Right cardiac atrium (tissue), 5 donors: ENCODE results near the gene ZNRF1. TPM values are rescaled to one million over a fixed set of nuclear protein-coding genes. Genes with fewer than 3 reads are reported as not detected.
A peak's percentile ranks its signal among the peaks of the same experiment; 100 is the strongest.
"Not testable (repeated sequence)": the region's sequence is repeated elsewhere in the genome, so short reads cannot be mapped to it uniquely, and the experiment has no call there.

Experiments
- ATAC-seq, 2 donors: fragments of 200-7000 bp; cut with Tn5 transposase; one replicate each; pipeline versions ENCODE4 v1.8.0 to v1.9.1; 2020; ENCODE audit warnings: moderate library complexity in 2 of 2, mild to moderate bottlenecking in 1 of 2
- DNase-seq, 3 donors: peaks; one replicate each; pipeline ENCODE4 v3.0.0-alpha.2; 2020
- H3K27ac ChIP-seq: one replicate; pipeline ENCODE4 v1.5.1; 2013; ENCODE audit warnings: mild to moderate bottlenecking, low read length, control low read depth, moderate library complexity
- H3K27me3 ChIP-seq: one replicate; pipeline ENCODE4 v1.6.1; 2013; ENCODE audit not compliant: control insufficient read depth, insufficient read depth
- H3K4me1 ChIP-seq: one replicate; pipeline ENCODE4 v1.6.1; 2013; ENCODE audit warnings: low read length; ENCODE audit not compliant: control insufficient read depth, insufficient read depth
- H3K4me3 ChIP-seq: one replicate; pipeline ENCODE4 v1.5.1; 2013; ENCODE audit warnings: low read length, control low read depth
- H3K9me3 ChIP-seq: one replicate; pipeline ENCODE4 v1.6.1; 2013; ENCODE audit warnings: low read length; ENCODE audit not compliant: control insufficient read depth
- WGBS: extraction: QIAGEN DNeasy Blood & Tissue Kit; methylation state at CpG from one replicate; pipeline ENCODE4 v1.1.7; 2013; 5-methylcytosine and 5-hydroxymethylcytosine counted together
- intact Hi-C, 4 donors: fragments of 100-400 bp; cut with DNase I; formaldehyde crosslinking; loops; one replicate each; pipeline versions ENCODE4 v1.11.0 to v1.14.0; 2022 to 2023
- polyA plus RNA-seq: library from polyadenylated mRNA; stranded (reverse); fragments of 200-250 nt; gene quantifications from one replicate; pipeline ENCODE4 v1.2.3, GENCODE V29; 2013
- total RNA-seq, 4 donors: library from RNA; stranded (reverse); fragmentation: NEBNext Ultra II Directional; extraction: Animal tissue kit (Norgen Biotek cat#: 25700); gene quantifications; one replicate each; pipeline ENCODE4 v1.2.1, GENCODE V29; 2021
- donor health status: healthy with polysubstance abuse.
- donor health status: DM: no; HTN: yes; CAD: no.
- donor health status: DM: no; HTN: no; CAD: no.
- donor health status: DM: no; HTN: yes; CAD: no; lungs with severe emphysema.
- donor health status: DM: yes; HTN: yes; CAD: no.

The ZNRF1 gene
- total and polyA plus RNA-seq, 5 donors, result 10.7 to 19.6 (median 13.0) TPM

DNA sequence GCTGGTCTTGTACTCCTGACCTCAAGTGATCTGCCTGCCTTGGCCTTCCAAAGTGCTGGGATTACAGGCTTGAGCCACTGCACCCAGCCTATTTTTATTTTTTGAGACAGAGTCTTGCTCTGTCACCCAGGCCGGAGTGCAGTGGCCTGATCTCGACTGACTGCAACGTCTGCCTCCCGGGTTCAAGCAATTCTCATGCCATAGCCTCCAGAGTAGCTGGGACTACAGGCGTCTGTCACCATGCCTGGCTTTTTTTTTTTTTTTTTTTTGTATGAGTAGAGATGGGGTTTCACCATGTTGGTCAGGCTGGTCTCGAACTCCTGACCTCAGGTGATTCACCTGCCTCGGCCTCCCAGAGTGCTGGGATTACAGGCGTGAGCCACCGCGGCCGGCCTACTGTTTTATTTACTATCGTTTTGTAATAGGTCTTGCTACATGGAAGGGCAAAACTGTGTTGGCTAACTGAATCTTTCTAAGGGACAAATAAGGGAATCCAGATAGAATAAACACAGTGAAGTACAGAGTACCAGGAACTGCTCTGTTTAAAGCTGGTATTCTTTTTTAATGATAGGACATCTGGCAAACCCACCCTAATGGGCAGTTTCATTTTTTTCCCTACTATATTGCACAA lies 17.7 kb downstream of the ZNRF1 start:
- H3K9me3 ChIP-seq, intact Hi-C loops, ATAC-seq, H3K27ac ChIP-seq, H3K27me3 ChIP-seq, H3K4me3 ChIP-seq, DNase-seq, H3K4me1 ChIP-seq: not testable (repeated sequence)
- WGBS, result 94% methylated on average over 12 of the region's 12 CpGs

DNA sequence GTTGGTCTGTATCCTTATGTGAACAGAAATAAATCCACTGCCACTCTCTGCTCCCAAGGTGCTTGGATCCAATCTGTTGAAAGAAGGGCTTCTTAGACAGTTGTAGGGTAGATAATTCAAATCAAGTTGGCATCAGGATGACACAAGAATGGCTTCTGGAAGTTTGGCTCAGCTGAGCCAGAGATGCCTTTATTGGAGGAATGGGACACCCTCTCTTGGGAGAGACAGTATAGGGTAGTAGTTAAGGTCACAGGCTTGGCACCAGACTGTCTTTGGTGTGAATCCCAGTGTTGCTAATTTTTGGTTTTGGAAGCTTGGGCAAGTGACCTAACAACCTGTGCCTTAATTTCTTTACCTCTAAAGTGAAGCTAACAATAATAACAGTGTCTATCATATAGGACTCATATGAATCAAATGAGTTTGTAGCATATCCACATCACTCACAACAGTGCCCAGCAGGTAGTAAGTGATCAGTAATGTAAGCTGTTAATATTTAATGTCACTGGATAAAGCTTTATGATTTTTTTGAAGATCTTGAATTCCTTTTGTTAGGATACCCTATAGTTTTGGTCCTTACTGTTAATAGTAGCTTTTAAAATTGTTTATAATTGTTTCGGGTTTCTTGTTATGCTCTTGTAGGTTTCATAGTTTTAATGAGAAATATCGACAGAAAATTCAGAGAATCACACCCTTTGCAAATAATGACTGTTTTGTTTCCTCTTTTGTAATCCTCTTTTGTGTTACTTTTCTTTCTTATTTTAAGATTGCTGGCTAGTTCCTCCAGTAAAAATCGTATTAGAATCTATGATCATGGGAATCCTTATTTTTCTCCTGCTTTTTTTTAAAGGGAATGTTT lies 19.1 kb downstream of the ZNRF1 start:
- ATAC-seq (no peak), DNase-seq (no peak)
- intact Hi-C loops, result no loop called here
- no peaks in the 10 kb centered on the region for H3K27me3 ChIP-seq
- no peak overlapping the region for H3K27ac ChIP-seq
- no peaks in the 10 kb centered on the region for H3K9me3 ChIP-seq
- no peaks in the 10 kb centered on the region for H3K4me1 ChIP-seq
- 61% methylated on average over 3 of the region's 3 CpGs for WGBS
- no peak overlapping the region for H3K4me3 ChIP-seq

DNA sequence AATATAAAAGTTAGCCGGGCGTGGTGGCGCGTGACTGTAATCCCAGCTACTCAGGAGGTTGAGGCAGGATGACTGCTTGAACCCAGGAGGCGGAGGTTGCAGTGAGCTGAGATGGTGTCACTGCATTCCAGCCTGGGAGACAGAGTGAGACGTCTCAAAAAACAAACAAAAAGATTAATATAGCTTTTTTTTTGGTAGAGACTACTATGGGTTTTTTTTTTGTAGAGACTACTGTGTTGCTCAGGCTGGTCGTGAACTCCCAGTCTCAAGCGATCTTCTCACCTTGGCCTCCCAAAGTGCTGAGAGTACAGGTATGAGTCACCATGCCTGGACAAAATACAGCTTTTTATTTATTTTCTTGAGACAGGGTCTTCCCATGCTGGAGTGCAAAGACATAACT lies 20.2 kb downstream of the ZNRF1 start:
- Histone ChIP-seq H3K4me3 (no peak overlapping the region), H3K27me3 (no peaks in the 10 kb centered on the region), H3K9me3 (no peaks in the 10 kb centered on the region), H3K4me1 (peaks cover under 1% of the 10 kb centered on the region), H3K27ac (no peak overlapping the region)
- intact Hi-C loops, result no loop called here
- DNase-seq (no peak), ATAC-seq (no peak)
- 92% methylated on average over 8 of the region's 8 CpGs for WGBS

DNA sequence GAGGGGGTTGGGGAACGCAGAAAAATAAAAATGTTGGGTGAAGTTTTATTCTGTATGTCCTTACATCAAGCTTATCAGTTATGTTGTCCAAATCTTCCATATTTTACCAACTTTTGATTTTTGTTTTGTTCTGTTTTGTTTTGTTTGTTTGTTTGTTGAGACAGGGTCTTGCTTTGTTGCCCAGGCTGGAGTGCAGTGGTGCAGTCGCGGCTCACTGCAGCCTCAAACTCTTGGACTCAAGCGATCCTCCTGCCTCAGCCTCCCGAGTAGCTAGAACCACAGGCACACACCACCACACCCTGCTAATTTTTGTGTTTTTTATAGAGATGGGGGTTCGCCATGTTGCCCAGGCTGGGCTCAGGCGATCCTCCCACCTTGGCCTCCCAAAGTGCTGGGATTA lies 20.8 kb downstream of the ZNRF1 start:
- intact Hi-C loops, result no loop called here
- no peaks in the 10 kb centered on the region for H3K9me3 ChIP-seq
- 98% methylated on average over 7 of the region's 7 CpGs for WGBS
- no peak for DNase-seq
- no peak overlapping the region for H3K4me3 ChIP-seq
- ATAC-seq, result no peak
- no peak overlapping the region for H3K27ac ChIP-seq
- H3K27me3 ChIP-seq, result no peaks in the 10 kb centered on the region
- peaks cover 1% of the 10 kb centered on the region for H3K4me1 ChIP-seq

DNA sequence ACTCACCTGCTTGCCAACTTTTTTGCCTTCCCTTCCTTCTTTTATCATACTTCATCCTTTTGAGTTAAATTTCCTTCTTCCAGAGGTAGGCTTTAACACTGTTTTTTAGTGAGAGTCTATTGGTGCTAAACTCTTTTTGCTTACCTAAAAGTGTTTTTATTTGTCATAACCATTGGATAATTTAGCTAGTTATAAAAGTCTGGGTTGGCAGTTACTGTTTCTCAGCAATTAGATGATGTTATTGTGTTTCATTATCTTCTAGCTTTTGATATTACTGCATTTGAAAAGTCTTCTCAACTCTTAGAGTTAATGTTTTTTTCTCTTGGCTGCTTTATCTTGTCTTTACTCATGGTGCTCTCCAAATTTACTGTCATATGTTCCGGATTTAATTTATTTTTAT lies 22.6 kb downstream of the ZNRF1 start:
- peaks cover 3% of the 10 kb centered on the region for H3K4me1 ChIP-seq
- H3K4me3 ChIP-seq, result no peak overlapping the region
- H3K27ac ChIP-seq, result no peak overlapping the region
- H3K9me3 ChIP-seq, result no peaks in the 10 kb centered on the region
- no peaks in the 10 kb centered on the region for H3K27me3 ChIP-seq
- 92% methylated on average over 1 of the region's 1 CpG for WGBS
- ATAC-seq (no peak), DNase-seq (no peak)
- intact Hi-C loops, result no loop called here

DNA sequence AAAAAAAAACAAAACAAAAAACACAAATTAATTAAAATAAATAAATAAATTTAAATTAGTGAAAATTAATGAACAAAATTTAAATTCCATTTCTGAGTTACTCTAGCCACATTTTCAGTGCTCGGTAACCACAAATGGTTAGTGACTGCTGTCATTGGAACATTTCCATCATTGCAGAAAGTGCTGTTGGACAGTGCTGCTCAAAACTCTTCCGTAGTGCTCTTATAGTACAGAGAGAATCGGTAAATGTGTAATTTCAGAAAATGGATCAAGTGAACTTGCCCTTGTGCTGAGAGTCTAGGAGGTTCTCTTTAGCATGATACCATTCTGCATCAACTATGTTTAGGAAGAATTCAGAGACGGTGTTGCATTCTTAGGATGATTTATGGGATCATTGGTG lies 23.7 kb downstream of the ZNRF1 start:
- no peaks in the 10 kb centered on the region for H3K9me3 ChIP-seq
- H3K4me1 ChIP-seq, result peaks cover 5% of the 10 kb centered on the region
- no peak overlapping the region for H3K27ac ChIP-seq
- intact Hi-C loops, result no loop called here
- H3K27me3 ChIP-seq, result no peaks in the 10 kb centered on the region
- ATAC-seq (no peak), DNase-seq (no peak)
- H3K4me3 ChIP-seq, result no peak overlapping the region
- WGBS, result 97% methylated on average over 4 of the region's 4 CpGs

DNA sequence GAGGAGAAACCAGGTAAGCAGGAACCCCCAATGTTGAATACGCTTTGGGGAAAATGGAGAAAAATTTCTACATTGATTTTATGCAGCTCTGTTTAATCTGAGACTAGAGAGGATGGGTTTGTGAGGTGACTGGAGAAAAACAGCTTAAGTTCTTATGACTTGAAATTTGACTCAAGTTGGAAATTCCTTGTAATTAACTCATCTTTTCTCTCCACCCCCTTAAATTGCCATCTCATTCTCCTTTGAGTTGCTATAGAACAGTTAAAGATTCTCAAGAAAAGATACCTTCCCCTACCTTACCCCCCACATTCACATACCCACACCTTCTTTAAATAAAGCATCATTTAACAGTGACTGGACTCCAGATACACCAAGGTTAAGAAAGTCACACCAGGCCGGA lies 24.2 kb downstream of the ZNRF1 start:
- intact Hi-C loops, result no loop called here
- Histone ChIP-seq H3K4me3 (no peak overlapping the region), H3K9me3 (no peaks in the 10 kb centered on the region), H3K27ac (no peak overlapping the region), H3K27me3 (no peaks in the 10 kb centered on the region), H3K4me1 (peaks cover 6% of the 10 kb centered on the region)
- ATAC-seq (no peak), DNase-seq (no peak)
- WGBS, result 96% methylated on average over 2 of the region's 2 CpGs

DNA sequence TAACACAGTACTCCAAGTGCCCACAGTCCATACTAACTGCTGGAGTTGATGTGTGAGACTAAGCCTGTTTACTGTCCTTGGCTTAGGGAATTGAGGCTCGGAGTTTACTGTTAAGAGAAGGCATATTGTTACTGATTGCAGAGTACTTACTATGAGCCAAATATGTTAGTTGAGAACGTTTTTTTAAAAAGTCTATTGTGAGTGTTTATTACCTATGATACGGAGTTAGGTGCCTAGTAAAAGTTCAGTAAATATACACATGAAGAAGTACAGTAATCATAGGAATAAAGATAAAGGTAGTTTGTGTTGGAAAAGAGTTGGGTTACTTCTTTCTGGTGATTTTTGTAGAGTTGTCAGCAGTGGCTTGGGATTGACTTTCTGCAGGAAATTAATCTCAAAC lies 25.4 kb downstream of the ZNRF1 start:
- ATAC-seq (no peak), DNase-seq (no peak)
- H3K4me3 ChIP-seq, result no peak overlapping the region
- no peaks in the 10 kb centered on the region for H3K9me3 ChIP-seq
- no peaks in the 10 kb centered on the region for H3K27me3 ChIP-seq
- WGBS, result 72% methylated on average over 3 of the region's 3 CpGs
- no peak overlapping the region for H3K27ac ChIP-seq
- H3K4me1 ChIP-seq, result peaks cover 6% of the 10 kb centered on the region
- intact Hi-C loops, result no loop called here

DNA sequence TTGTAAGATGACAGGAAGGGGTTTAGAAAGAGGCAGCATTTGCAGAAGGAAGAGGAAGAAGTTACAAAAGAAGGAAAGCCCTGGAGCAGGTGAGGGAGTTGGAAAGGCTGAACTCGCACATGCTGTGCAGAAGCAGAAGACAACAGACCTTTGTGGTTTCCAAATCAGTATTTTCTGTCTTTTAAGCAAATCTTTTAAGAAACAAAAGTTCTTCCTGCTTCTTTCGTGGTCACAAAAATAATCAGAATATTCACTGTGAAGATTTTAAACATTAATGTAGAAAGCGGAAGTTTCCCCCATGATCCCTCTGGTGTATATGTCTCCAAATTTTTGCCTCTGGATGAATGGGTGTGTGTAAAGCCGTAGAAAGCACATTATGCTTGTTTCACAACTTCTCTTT lies 25.8 kb downstream of the ZNRF1 start:
- 66% methylated on average over 4 of the region's 4 CpGs for WGBS
- intact Hi-C loops, result no loop called here
- no peak overlapping the region for H3K4me3 ChIP-seq
- H3K9me3 ChIP-seq, result no peaks in the 10 kb centered on the region
- H3K4me1 ChIP-seq, result peaks cover 6% of the 10 kb centered on the region
- no peaks in the 10 kb centered on the region for H3K27me3 ChIP-seq
- DNase-seq (no peak), ATAC-seq (no peak)
- no peak overlapping the region for H3K27ac ChIP-seq

DNA sequence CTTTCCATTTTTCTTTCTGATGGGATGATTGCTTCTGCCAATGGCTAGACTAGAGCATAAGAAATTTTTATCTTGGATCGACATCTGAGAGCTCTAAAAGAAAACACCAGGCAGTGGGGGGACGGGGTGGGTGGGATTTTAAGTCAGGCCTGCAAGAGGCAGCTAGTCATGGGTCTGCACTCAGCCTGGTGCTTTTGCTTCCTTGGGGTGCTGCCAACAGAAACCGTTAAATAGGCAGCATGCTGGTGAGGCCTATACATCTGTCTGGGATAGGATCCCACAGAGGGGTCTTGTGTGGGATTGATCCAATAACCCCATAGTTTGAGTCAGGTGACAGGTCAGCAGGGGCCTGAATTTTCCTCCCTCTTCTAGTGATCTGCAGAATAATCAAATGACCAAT lies 26.9 kb downstream of the ZNRF1 start:
- intact Hi-C loops, result no loop called here
- Histone ChIP-seq H3K27me3 (no peaks in the 10 kb centered on the region), H3K4me1 (peaks cover 6% of the 10 kb centered on the region), H3K4me3 (no peak overlapping the region), H3K27ac (peak overlapping the region; percentile 83), H3K9me3 (no peaks in the 10 kb centered on the region)
- 37% methylated on average over 3 of the region's 3 CpGs for WGBS
- ATAC-seq (peak; percentile 18 to 34), DNase-seq (no peak)

DNA sequence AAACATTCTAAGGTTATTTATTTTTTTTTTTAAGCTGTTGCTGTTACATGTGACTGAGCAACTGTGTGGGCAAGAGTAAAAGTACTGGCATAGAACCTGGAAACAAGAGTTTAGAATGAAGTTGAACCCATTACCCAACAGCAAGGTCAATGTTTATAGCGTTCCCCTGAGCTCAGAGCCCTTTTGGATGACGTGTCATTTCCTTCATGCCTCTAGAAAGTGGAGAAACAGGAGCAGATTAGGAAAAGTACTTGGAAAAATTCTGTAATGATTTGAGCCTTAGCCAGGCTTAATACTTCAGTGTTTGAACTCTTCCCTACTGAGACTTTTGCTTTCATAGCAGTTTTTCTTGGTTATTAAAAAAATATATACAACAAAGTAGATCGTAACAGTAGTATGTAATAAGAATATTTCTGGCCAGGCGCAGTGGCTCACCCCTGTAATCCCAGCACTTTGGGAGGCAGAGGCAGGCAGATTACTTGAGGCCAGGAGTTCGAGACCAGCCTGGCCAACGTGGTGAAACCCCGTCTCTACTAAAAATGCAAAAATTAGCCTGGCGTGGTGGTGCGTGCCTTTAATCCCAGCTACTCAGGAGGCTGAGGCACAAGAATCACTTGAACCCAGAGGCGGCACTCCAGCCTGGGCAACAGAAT lies 27.5 kb downstream of the ZNRF1 start:
- H3K4me3 ChIP-seq, DNase-seq: not testable (repeated sequence)
- 60% methylated on average over 10 of the region's 10 CpGs for WGBS

More for the DNA sequence above, 27.5 kb downstream of the ZNRF1 start:
- H3K27ac ChIP-seq, H3K4me1 ChIP-seq, H3K27me3 ChIP-seq, intact Hi-C loops, H3K9me3 ChIP-seq: not testable (repeated sequence)
- peak; percentile 96 for ATAC-seq
